ENCODE measurements around the gene NTM.

DNA sequence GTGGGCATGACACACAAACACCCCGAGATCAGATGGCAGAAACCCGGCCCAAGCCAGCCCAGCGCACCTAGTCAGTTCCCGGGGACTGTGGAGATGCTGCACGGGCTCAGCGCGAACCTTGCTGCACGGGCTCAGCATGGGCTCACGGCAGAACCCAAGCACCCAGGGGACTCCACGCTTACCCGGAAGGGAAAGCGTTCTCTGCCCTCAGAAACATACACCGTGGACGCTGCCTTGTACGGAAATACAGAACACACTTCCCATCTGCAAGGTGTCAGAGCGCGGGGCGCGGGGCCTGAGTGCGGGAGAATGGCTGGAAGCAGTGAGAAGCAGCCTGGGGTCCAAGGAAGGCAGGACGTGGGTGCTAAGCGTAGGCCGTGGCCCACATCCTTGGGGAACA, 319.9 kb downstream of the NTM start:
- TF ChIP-seq EZH2 (IDR thresholded peaks at IDR 0.05; ENCODE audit: borderline replicate concordance, insufficient read depth, low read length, poor library complexity, severe bottlenecking) = no peak
- TF ChIP-seq, protein P1, sequence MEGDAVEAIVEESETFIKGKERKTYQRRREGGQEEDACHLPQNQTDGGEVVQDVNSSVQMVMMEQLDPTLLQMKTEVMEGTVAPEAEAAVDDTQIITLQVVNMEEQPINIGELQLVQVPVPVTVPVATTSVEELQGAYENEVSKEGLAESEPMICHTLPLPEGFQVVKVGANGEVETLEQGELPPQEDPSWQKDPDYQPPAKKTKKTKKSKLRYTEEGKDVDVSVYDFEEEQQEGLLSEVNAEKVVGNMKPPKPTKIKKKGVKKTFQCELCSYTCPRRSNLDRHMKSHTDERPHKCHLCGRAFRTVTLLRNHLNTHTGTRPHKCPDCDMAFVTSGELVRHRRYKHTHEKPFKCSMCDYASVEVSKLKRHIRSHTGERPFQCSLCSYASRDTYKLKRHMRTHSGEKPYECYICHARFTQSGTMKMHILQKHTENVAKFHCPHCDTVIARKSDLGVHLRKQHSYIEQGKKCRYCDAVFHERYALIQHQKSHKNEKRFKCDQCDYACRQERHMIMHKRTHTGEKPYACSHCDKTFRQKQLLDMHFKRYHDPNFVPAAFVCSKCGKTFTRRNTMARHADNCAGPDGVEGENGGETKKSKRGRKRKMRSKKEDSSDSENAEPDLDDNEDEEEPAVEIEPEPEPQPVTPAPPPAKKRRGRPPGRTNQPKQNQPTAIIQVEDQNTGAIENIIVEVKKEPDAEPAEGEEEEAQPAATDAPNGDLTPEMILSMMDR (IDR thresholded peaks at IDR 0.05; ENCODE audit: poor library complexity, severe bottlenecking) = no peak
- TF ChIP-seq RAD21 (conservative IDR thresholded peaks at IDR 0.05) = no peak
- no peak for TF ChIP-seq EP300 (conservative IDR thresholded peaks at IDR 0.05; ENCODE audit: poor library complexity, severe bottlenecking)
- no peak for TF ChIP-seq MXI1 (conservative IDR thresholded peaks at IDR 0.05; ENCODE audit: poor library complexity, severe bottlenecking)
- no peak for TF ChIP-seq POLR2AphosphoS5 (IDR thresholded peaks at IDR 0.05)

Data from neural cell (in vitro differentiated cells).